M059J (cell line): ENCODE measurements around the gene UBE2QL1. TPM values are rescaled to one million over a fixed set of nuclear protein-coding genes. Genes with fewer than 3 reads are reported as not detected.

Experiments
- DNase-seq: peaks from one replicate; pipeline ENCODE4 v3.0.0-alpha.2; 2012; ENCODE audit warnings: low read depth
- total RNA-seq: library from RNA; depleted of rRNA; stranded (reverse); fragments of >200 nt; shearing (Covaris generic); gene quantifications from 2 replicates; pipeline ENCODE4 v1.2.3, GENCODE V29; 2014; rRNA removed

Gene UBE2QL1
- total RNA-seq, 1 experiment from 2014 or later = 0.02 TPM

GRCh38 chr5:6527749-6528455 is 79.2 kb downstream of the UBE2QL1 start:
- DNase-seq = no peak

- no peak for DNase-seq
These were observed 86.9 kb downstream of the UBE2QL1 start for GRCh38 chr5:6535594-6535993.

GRCh38 chr5:6539060-6539459 is 90.4 kb downstream of the UBE2QL1 start:
- DNase-seq = no peak

- DNase-seq = no peak
These were observed 91.6 kb downstream of the UBE2QL1 start for GRCh38 chr5:6540111-6540827.

- no peak for DNase-seq
These were observed 92.8 kb downstream of the UBE2QL1 start for GRCh38 chr5:6541256-6542013.

GRCh38 chr5:6542421-6543345 is 94.0 kb downstream of the UBE2QL1 start:
- no peak for DNase-seq

GRCh38 chr5:6543346-6543730 is 94.7 kb downstream of the UBE2QL1 start:
- DNase-seq = no peak

- no peak for DNase-seq
These were observed 95.3 kb downstream of the UBE2QL1 start for GRCh38 chr5:6543830-6544560.

Other genes with a start within 250 kb of the UBE2QL1 start
- 9.7 and 12.8 TPM in 2 replicates for gene MED10, start 70.3 kb upstream of the UBE2QL1 start, total RNA-seq
- 33.5 and 54.8 TPM in 2 replicates for gene NSUN2, start 184.2 kb downstream of the UBE2QL1 start, total RNA-seq
- gene SRD5A1, start 184.6 kb downstream of the UBE2QL1 start, total RNA-seq = 48.8 and 53.5 TPM in 2 replicates